T-helper 1 cell treated with Interleukin-12 subunit alpha and Interleukin-12 subunit beta and Interleukin-4 antibody, amounts not matched to agents 30 ng/mL and 1 ng/mL, for 36 hours (primary cell): ENCODE measurements around the gene ERICH4. TPM values are rescaled to one million over a fixed set of nuclear protein-coding genes. Genes with fewer than 3 reads are reported as not detected.
"Not testable (repeated sequence)": the region's sequence is repeated elsewhere in the genome, so short reads cannot be mapped to it uniquely, and the experiment has no call there.

Experiments
- intact Hi-C: fragments of 100-400 bp; cut with micrococcal nuclease; formaldehyde crosslinking; loops from one replicate; pipeline ENCODE4 v1.15.1; 2024
- total RNA-seq: library from RNA; stranded (reverse); gene quantifications from 2 replicates; pipeline ENCODE4 v1.2.3, GENCODE V29; 2022

The ERICH4 gene
- total RNA-seq, 1 donor from 2014 or later = not detected

DNA sequence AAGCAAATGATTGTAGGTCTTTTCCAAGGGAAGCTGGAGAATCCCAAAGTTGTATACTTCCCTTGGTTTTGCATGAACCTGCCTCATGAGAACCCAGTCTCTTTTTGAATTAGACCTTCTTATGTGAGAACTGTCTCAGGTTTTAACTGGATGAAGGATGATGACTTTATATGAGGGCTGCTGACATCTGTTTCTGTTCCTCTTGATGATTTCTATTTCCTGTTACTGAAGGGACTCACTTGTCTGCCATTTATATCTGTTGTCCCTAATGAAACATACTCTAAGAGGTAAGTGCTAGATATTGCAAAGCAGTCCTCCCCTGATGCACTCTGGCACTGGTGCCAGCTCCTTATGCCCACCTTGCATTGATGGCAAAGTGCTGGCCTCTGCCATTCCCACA is 33.6 kb downstream of the ERICH4 start:
- intact Hi-C loops = no loop called here

DNA sequence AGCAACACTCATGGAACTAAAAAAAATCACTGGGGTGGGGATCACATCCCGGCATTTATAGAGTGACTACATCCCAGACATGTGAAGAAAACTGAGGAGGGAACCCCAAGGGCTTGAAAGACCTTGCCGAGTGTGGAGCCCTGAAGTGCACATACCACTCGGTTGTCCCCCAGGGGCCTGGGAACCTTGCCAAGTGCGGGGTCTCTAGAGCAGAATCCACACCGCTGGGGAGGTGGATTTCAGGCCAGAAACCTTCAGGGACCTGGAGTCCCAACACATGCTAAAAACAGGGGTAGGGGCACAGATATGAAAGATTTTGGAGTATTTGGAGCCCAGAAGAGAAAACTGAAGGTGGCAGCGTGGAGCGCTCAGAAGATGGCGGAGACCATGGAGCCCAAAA is 35.2 kb downstream of the ERICH4 start:
- intact Hi-C loops = no loop called here

DNA sequence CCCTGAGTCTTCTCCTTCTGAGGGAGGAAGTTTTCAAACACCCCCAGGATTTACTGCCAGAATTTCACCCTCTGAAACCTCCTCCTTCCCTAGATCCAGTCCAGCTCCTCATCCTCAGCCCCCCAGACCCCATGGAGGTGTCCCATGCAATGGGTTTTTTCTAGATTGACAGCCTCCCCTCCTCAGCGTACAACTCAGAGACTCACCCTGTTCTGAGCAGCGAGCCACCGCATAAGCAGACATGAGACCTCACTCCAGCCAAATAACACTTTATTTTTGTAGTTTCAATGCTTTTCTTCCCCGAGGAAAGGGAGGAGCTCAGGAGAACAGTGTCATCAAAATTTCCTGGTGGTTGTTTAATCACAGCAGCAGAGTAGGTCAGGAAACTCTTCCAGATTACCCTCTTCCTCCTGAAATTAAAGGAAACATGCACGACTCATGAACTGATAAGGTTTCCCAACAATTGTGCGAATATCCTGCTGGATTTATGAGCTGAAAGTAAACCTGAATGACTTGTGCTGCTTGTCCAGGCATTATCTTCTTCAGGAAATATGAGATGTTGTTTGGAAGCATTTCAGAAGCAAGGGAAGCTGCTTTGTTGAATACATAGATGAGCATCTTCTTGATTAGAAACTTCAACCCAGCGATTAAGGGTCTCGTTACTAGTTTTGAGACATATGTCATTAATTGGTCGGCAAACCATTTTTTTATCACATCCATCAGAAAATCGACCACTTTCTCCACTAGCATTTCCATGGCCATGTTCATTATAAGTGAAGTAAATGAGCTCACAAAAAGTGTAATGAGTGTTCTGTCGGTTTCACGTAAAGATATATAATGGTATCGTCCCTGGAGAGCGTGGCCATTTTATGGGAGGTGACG is 36.2 kb downstream of the ERICH4 start:
- intact Hi-C loops = no loop called here

DNA sequence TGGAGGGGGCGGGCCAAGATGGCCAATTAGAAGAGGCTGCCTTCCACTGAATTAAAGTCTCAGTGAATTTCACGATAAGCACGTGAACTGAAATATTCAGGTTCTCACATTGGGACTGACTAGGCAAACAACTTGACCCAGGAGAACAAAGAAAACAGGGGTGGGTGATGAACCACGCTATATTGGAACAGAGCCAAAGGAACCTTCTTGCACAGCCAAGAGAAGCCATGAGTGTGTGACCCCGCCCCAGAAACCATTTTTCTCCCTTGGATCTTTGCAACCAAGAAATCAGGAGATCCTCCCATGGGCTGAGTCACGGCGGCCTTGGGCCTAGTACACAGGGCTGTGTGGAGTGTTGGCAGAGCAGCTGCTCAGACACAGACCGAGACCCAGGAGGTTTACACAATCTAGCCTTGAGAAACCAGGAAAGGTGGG is 36.8 kb downstream of the ERICH4 start:
- intact Hi-C loops = no loop called here

DNA sequence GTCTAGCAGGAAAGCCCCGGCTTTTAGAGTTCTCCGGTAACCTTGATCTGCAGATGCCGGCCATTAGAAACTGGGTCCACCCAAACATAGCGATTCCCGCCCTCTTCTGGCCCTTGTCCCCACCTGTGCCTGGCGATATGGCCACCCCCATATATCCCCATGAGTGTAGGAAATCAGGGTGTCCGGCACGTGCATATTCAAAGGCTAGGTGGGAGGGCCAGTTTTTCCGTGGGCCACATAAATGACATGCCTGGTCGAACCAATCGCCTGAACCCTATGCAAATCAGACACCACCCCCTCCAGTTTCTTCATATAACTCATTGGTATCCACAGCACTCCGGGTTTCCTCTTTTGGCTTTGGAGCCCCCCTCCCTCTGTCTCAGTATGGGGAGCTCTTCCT is 37.4 kb downstream of the ERICH4 start:
- intact Hi-C loops = no loop called here

DNA sequence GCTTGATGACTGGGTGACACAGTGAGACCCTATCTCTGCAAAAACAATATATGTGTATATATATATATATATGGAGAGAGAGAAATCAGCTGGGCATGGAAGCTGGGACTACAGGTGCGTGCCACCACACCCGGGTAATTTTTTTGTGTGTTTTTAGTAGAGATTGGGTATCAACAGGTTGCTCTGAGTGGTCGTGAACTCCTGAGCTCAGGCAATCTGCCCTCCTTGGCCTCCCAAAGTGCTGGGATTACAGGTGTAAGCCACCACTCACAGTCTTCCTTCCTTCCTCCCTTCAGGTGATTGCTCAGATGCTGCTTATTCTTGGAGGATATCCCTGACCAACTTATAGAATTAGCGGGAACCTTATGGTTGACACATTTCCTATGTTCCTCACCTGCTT is 41.9 kb downstream of the ERICH4 start:
- intact Hi-C loops = no loop called here

DNA sequence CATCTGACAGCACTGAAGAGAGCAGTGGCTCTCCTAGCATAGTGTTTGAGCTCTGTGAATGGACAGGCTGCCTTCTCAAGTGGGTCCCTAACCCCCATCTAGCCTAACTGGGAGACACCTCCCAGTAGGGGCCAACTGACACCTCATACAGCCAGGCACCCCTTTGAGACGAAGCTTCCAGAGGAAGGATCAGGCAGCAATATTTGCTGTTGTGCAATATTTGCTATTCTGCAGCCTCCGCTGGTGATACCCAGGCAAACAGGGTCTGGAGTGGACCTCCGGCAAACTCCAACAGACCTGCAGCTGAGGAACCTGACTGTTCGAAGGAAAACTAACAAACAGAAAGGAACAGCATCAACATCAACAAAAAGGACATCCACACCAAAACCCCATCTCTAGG is 44.0 kb downstream of the ERICH4 start:
- intact Hi-C loops = not testable (repeated sequence)

DNA sequence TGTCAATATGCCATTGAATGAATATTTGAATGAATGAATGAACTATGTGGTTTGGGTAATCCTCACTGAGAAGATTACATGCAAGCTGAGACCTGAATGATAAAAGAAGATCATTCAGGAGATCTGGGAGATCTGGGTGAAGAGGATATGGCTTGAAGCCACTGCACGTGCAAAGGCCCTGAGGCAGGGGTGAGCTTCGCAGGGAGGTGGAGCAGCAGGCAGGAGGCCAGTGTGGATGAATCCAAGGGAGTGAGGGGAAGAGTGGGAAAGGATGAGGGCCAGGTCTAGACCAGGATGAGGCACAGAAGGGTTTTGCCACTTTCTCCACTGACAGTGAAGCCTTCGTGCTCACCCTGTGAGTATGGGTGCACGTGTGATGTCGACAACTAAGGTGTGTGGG is 49.9 kb downstream of the ERICH4 start:
- intact Hi-C loops = no loop called here

Other genes with a start within 250 kb of the ERICH4 start
- gene CYP2S1, start 249.9 kb upstream of the ERICH4 start, total RNA-seq = 0.73 and 2.1 TPM in 2 replicates
- gene AXL, start 223.9 kb upstream of the ERICH4 start, total RNA-seq = 0.05 and 0.17 TPM in 2 replicates
- gene HNRNPUL1, start 178.8 kb upstream of the ERICH4 start, total RNA-seq = 297 and 309 TPM in 2 replicates
- gene CCDC97, start 133.0 kb upstream of the ERICH4 start, total RNA-seq = 62.2 and 65.1 TPM in 2 replicates
- 157 and 159 TPM in 2 replicates for gene TGFB1, start 89.2 kb upstream of the ERICH4 start, total RNA-seq
- 11.1 and 11.8 TPM in 2 replicates for gene B9D2, start 79.0 kb upstream of the ERICH4 start, total RNA-seq
- gene TMEM91, start 66.6 kb upstream of the ERICH4 start, total RNA-seq = 3.8 and 4.9 TPM in 2 replicates
- gene EXOSC5, start 45.8 kb upstream of the ERICH4 start, total RNA-seq = 31.3 and 37.6 TPM in 2 replicates
- gene BCKDHA, start 45.3 kb upstream of the ERICH4 start, total RNA-seq = 13.8 and 18.2 TPM in 2 replicates
- gene B3GNT8, start 15.8 kb upstream of the ERICH4 start, total RNA-seq = 1.1 and 1.8 TPM in 2 replicates
- gene DMAC2, start 3.2 kb upstream of the ERICH4 start, total RNA-seq = 42.0 and 42.8 TPM in 2 replicates
- 45.3 TPM in 2 replicates for gene CEACAM21, start 133.0 kb downstream of the ERICH4 start, total RNA-seq
- gene CEACAM4, start 183.9 kb downstream of the ERICH4 start, total RNA-seq = not detected in 2 replicates
- not detected in 2 replicates for gene CEACAM7, start 245.1 kb downstream of the ERICH4 start, total RNA-seq